Lung (tissue), 16 donors: ENCODE data around the gene SMC2. TPM values are rescaled to one million over a fixed set of nuclear protein-coding genes. Genes with fewer than 3 reads are reported as not detected.

ENCODE experiments used
- ATAC-seq: fragments of 200-7000 bp; cut with Tn5 transposase; one replicate; pipeline ENCODE4 v1.9.1; 2020; ENCODE audit warnings: moderate number of reproducible peaks; ENCODE audit not compliant: insufficient read depth, low FRiP score
- DNase-seq, 3 donors: peaks; one replicate each; pipeline ENCODE4 v3.0.0-alpha.2; 2013 to 2017
- H3K27ac ChIP-seq, 2 donors: one replicate each; pipeline ENCODE4 v1.5.1; 2013; ENCODE audit warnings: mild to moderate bottlenecking in 2 of 2, moderate library complexity in 2 of 2, control low read depth in 1 of 2, inconsistent platforms in 1 of 2, low read depth in 1 of 2, low read length in 1 of 2
- H3K27me3 ChIP-seq, 3 donors: one replicate each; pipeline ENCODE4 v1.5.1; 2013; ENCODE audit warnings: low read length in 2 of 3; ENCODE audit not compliant: control insufficient read depth in 3 of 3, insufficient read depth in 3 of 3
- H3K36me3 ChIP-seq, 4 donors: one replicate each; pipeline ENCODE4 v1.5.1; 2013; ENCODE audit warnings: low read length in 4 of 4, mild to moderate bottlenecking in 1 of 4, moderate library complexity in 1 of 4; ENCODE audit not compliant: control insufficient read depth in 4 of 4, insufficient read depth in 4 of 4
- H3K4me1 ChIP-seq, 5 donors: one replicate each; pipeline ENCODE4 v1.5.1; 2013; ENCODE audit warnings: low read length in 5 of 5, mild to moderate bottlenecking in 2 of 5, moderate library complexity in 1 of 5; ENCODE audit not compliant: control insufficient read depth in 5 of 5, insufficient read depth in 5 of 5
- H3K4me3 ChIP-seq: one replicate; pipeline ENCODE4 v1.5.1; 2013; ENCODE audit warnings: mild to moderate bottlenecking, control low read depth, moderate library complexity
- H3K9ac ChIP-seq, 2 donors: one replicate each; pipeline ENCODE4 v1.5.1; 2013; ENCODE audit warnings: low read length in 2 of 2, control low read depth in 1 of 2; ENCODE audit not compliant: insufficient read depth in 1 of 2
- H3K9me3 ChIP-seq, 4 donors: one replicate each; pipeline ENCODE4 v1.5.1; 2013; ENCODE audit warnings: low read length in 3 of 4, mild to moderate bottlenecking in 1 of 4, moderate library complexity in 1 of 4; ENCODE audit not compliant: control insufficient read depth in 4 of 4, insufficient read depth in 3 of 4
- WGBS, 2 donors: extraction: QIAGEN DNeasy Blood & Tissue Kit; methylation state at CpG; one replicate each; pipeline ENCODE4 v1.1.7; 2013; 5-methylcytosine and 5-hydroxymethylcytosine counted together
- long read RNA-seq, 5 donors: transcript quantifications; one replicate each; lab custom pipeline, GENCODE V29; 2026
- polyA plus RNA-seq, 2 donors: library from polyadenylated mRNA; stranded (reverse); fragments of 200-250 nt; gene quantifications; one replicate each; pipeline ENCODE4 v1.2.1, GENCODE V29; 2013
- total RNA-seq, 2 donors: library from RNA; depleted of rRNA in 1 of 2; stranded (reverse); fragments of >200 nt in 1 of 2; gene quantifications; one replicate each; pipeline ENCODE4 v1.2.1, GENCODE V29; 2014 to 2021
- TF ChIP-seq, protein P1 (sequence below): IDR thresholded peaks from 2 replicates; pipeline ENCODE4 v1.5.1; 2012; ENCODE audit warnings: mild to moderate bottlenecking; ENCODE audit errors: control extremely low read depth, extremely low read depth
- donor health status: control.
- donor health status: control.
- donor health status: Bipolar disorder and iron deficiency.
- donor health status: healthy.
- donor health status: DM: yes; HTN: yes; CAD: no.

The SMC2 gene
- total RNA-seq (10 to 100 TPM in 1 of 2 donors, 1 to 10 TPM in 1; 7.3 to 18.0 TPM), polyA plus RNA-seq (1 to 10 TPM; 2.0 to 3.3 TPM)
- long read RNA-seq, donor 1 = 0 reads
- long read RNA-seq, donor 2, partial matches to known transcripts = 5 of 5 reads
- long read RNA-seq, donor 2, other reads (novel, unspliced or antisense) = 0 of 5 reads
- long read RNA-seq, donor 3, partial matches to known transcripts = 14 of 14 reads
- long read RNA-seq, donor 3, other reads (novel, unspliced or antisense) = 0 of 14 reads
- long read RNA-seq, donor 4, full-length matches to known transcripts = 1 of 8 reads
- long read RNA-seq, donor 4, partial matches to known transcripts = 7 of 8 reads
- long read RNA-seq, donor 4, other reads (novel, unspliced or antisense) = 0 of 8 reads
- long read RNA-seq, donor 5, partial matches to known transcripts = 21 of 21 reads
- long read RNA-seq, donor 5, other reads (novel, unspliced or antisense) = 0 of 21 reads

DNA sequence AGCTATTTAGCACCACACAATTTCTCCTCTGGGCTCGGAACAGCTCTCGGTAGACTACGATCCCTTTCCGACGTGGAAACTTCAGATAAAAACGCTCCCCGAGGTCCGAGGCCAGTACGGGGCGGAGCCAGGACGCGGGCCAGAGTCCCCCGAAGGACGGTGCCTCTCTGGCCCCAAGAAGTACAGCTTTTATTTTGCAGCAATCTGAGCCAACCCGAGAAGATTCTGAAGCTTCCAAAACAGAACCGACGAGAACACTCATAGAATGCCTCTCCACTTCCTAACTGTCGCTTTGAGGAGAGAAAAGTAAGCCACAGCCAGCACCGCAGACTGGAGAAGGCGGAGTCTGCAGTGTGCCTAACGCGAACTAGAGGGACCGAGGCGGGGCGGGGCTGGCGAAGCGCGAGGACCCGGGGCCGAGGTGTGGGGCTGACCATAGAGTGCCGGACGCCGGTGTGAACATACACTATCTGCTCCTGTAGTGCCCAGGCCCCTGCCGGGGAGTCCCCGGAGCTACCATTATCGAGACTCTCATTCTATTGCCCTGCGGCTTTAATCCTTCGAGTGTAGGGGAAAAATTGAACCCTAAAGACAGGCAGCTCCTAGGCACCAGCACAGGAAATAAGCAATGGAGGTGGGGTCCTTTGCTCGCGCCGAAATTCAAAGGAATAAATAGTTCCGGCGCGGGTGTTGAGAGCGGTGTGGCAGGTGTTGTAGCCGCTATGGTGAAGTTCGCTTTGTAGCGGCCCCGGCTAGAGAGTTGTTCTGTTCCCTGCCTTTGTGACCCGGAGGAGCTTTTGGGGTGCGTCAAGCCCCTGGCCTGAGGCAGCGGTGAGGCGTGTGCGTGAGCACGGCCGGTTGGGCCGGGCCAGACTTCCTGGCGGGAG lies at the start of gene SMC2:
TSS of gene SMC2 (plus strand) at position 663 of the 887 bp plus-strand sequence. CDS start 1,076 bp downstream, outside the sequence.
- TF ChIP-seq, protein P1, sequence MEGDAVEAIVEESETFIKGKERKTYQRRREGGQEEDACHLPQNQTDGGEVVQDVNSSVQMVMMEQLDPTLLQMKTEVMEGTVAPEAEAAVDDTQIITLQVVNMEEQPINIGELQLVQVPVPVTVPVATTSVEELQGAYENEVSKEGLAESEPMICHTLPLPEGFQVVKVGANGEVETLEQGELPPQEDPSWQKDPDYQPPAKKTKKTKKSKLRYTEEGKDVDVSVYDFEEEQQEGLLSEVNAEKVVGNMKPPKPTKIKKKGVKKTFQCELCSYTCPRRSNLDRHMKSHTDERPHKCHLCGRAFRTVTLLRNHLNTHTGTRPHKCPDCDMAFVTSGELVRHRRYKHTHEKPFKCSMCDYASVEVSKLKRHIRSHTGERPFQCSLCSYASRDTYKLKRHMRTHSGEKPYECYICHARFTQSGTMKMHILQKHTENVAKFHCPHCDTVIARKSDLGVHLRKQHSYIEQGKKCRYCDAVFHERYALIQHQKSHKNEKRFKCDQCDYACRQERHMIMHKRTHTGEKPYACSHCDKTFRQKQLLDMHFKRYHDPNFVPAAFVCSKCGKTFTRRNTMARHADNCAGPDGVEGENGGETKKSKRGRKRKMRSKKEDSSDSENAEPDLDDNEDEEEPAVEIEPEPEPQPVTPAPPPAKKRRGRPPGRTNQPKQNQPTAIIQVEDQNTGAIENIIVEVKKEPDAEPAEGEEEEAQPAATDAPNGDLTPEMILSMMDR = no peak
- Histone ChIP-seq H3K4me3 (peak within 1 kb of the TSS; percentile 97), H3K9me3 (no peaks in the 10 kb centered on the region), H3K27me3 (no peaks in the 10 kb centered on the region), H3K36me3 (peaks cover 0 to 4% (median 0%) of the 10 kb centered on the region in 4 donors), H3K27ac (peak within 1 kb of the TSS; percentile 93 to 97), H3K4me1 (peaks cover 2 to 40% (median 12%) of the 10 kb centered on the region in 5 donors), H3K9ac (peak within 1 kb of the TSS; percentile 85 to 96)
- DNase-seq = peak; percentile 96 to 98 (median 97)
- WGBS, 2 donors = 0 to 1% methylated on average over 55 to 58 of the region's 58 CpGs
- ATAC-seq = peak; percentile 96

DNA sequence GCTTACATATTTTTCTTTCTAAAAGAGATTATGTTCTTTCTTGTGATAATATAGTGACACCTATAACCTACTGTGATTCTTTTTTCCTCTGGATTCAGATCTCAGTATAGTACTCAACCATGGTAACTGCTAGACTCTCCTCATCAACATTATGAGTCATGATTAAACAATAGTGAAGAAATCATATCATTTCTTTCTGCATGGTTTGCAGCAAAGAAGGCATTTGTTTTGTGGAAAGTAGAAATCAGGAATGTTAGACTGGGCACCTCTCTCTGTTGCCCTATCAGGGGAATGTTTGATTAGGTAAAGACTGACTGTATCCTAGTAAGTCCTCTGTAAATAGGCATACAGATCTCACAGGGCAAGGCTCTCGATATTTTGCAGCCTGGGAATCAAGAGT lies 25.6 kb upstream of the SMC2 start:
- H3K27ac ChIP-seq = no peak overlapping the region
- no peaks in the 10 kb centered on the region for H3K36me3 ChIP-seq
- ATAC-seq = no peak
- WGBS, 2 donors = 71 to 81% methylated on average over 1 of the region's 1 CpG
- no peak overlapping the region for H3K9ac ChIP-seq
- H3K9me3 ChIP-seq = no peaks in the 10 kb centered on the region
- peaks cover 0 to 1% (median 0%) of the 10 kb centered on the region in 5 donors for H3K4me1 ChIP-seq
- H3K27me3 ChIP-seq = no peaks in the 10 kb centered on the region
- DNase-seq = no peak
- TF ChIP-seq, protein P1 = no peak
- H3K4me3 ChIP-seq = no peak overlapping the region

DNA sequence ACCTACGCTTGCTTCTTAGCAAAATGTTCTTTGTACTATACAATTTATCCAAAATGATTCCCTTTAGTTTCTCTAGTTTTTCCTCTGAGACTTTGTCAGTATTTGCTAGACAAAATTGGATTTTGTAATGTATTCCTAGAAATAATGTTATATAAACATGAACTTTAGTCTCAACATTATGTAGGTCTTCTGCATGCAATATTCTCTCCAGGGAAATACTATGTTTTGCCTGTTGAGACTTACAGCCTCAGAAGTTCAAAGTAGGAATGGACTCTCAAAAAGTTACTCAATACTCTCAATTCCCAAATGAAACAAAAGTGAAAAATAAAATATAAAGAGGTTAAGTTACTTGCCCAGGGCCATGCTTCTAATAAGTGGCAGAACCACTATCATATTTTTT lies 24.8 kb upstream of the SMC2 start:
- no peaks in the 10 kb centered on the region for H3K36me3 ChIP-seq
- ATAC-seq (no peak), DNase-seq (no peak)
- no peaks in the 10 kb centered on the region for H3K27me3 ChIP-seq
- H3K4me1 ChIP-seq = peaks cover 0 to 8% (median 0%) of the 10 kb centered on the region in 5 donors
- no peak overlapping the region for H3K9ac ChIP-seq
- no peak overlapping the region for H3K27ac ChIP-seq
- no peak overlapping the region for H3K4me3 ChIP-seq
- TF ChIP-seq, protein P1 = no peak
- WGBS, 2 donors = 93 to 100% methylated on average over 1 of the region's 1 CpG
- H3K9me3 ChIP-seq = no peaks in the 10 kb centered on the region
